Keratinocyte (primary cell): Measurements from ENCODE around the gene REEP6. TPM values are rescaled to one million over a fixed set of nuclear protein-coding genes. Genes with fewer than 3 reads are reported as not detected.
"Not testable (repeated sequence)": the region's sequence is repeated elsewhere in the genome, so short reads cannot be mapped to it uniquely, and the experiment has no call there.

ENCODE experiments used
- DNase-seq: peaks from one replicate; pipeline ENCODE4 v3.0.0-alpha.2; 2011; ENCODE audit warnings: low read depth, missing footprints, low spot score
- FAIRE-seq: peaks from 2 replicates; lab custom pipeline; 2011; peaks lifted over from hg19 to GRCh38; lab: Jason Lieb, UNC
- H2AFZ ChIP-seq: 2 replicates; pipeline ENCODE4 v1.6.0; 2012; ENCODE audit warnings: low read length, control low read depth, inconsistent platforms; ENCODE audit not compliant: control insufficient read depth
- H3K27ac ChIP-seq: 2 replicates; pipeline ENCODE4 v1.5.1; 2011; ENCODE audit warnings: low read length; ENCODE audit not compliant: control insufficient read depth, insufficient read depth
- H3K27me3 ChIP-seq: 3 replicates; pipeline ENCODE4 v1.6.0; 2011; ENCODE audit warnings: low read length; ENCODE audit not compliant: control insufficient read depth, insufficient read depth; ENCODE audit errors: extremely low read depth
- H3K36me3 ChIP-seq, 2 experiments: 2 replicates in 1 of 2; 3 replicates in 1 of 2; pipeline ENCODE4 v1.5.1; 2011; ENCODE audit warnings: low read length in 2 of 2, mild to moderate bottlenecking in 1 of 2; ENCODE audit not compliant: control insufficient read depth in 2 of 2, insufficient read depth in 2 of 2; ENCODE audit errors: extremely low read depth in 1 of 2
- H3K4me1 ChIP-seq: 3 replicates; pipeline ENCODE4 v1.5.1; 2011; ENCODE audit warnings: low read length; ENCODE audit not compliant: control insufficient read depth, insufficient read depth; ENCODE audit errors: extremely low read depth
- H3K4me2 ChIP-seq: 3 replicates; pipeline ENCODE4 v1.6.0; 2011; ENCODE audit warnings: low read depth, low read length; ENCODE audit not compliant: control insufficient read depth, insufficient read depth; ENCODE audit errors: extremely low read depth
- H3K4me3 ChIP-seq, 3 experiments: fragments of 200-600 bp in 1 of 3; sonication (generic) in 1 of 3; 2 replicates in 2 of 3; 3 replicates in 1 of 3; pipeline ENCODE4 v1.5.1; 2011 to 2016; ENCODE audit warnings: low read length in 3 of 3, mild to moderate bottlenecking in 3 of 3, control low read depth in 2 of 3, inconsistent platforms in 1 of 3, low read depth in 1 of 3, mixed read lengths in 1 of 3, mixed run types in 1 of 3, moderate library complexity in 1 of 3; ENCODE audit not compliant: control insufficient read depth in 2 of 3, insufficient read depth in 2 of 3; ENCODE audit errors: extremely low read depth in 1 of 3
- H3K79me2 ChIP-seq: 2 replicates; pipeline ENCODE4 v1.6.0; 2012; ENCODE audit warnings: low read length; ENCODE audit not compliant: control insufficient read depth, insufficient read depth
- H3K9ac ChIP-seq: 3 replicates; pipeline ENCODE4 v1.6.0; 2011; ENCODE audit warnings: low read length; ENCODE audit not compliant: control insufficient read depth, insufficient read depth; ENCODE audit errors: extremely low read depth
- H3K9me1 ChIP-seq: 3 replicates; pipeline ENCODE4 v1.6.0; 2011; ENCODE audit warnings: low read length; ENCODE audit not compliant: control insufficient read depth, insufficient read depth; ENCODE audit errors: extremely low read depth
- H3K9me3 ChIP-seq: 2 replicates; pipeline ENCODE4 v1.5.1; 2012; ENCODE audit warnings: low read depth, low read length; ENCODE audit not compliant: control insufficient read depth
- H4K20me1 ChIP-seq: 3 replicates; pipeline ENCODE4 v1.6.0; 2011; ENCODE audit warnings: low read length; ENCODE audit not compliant: control insufficient read depth, insufficient read depth; ENCODE audit errors: extremely low read depth
- CTCF ChIP-seq, 3 experiments: IDR thresholded peaks in 1 of 3; conservative IDR thresholded peaks in 1 of 3; optimal IDR thresholded peaks in 1 of 3; 2 replicates in 2 of 3; 3 replicates in 1 of 3; pipeline versions ENCODE3 to v1.5.1; 2011; ENCODE audit warnings: low read length in 3 of 3, mild to moderate bottlenecking in 3 of 3, moderate library complexity in 2 of 3, control low read depth in 1 of 3, inconsistent platforms in 1 of 3; ENCODE audit not compliant: insufficient read depth in 2 of 3; ENCODE audit errors: extremely low read depth in 1 of 3
- EZH2 ChIP-seq: IDR thresholded peaks from one replicate; pipeline ENCODE4 v1.6.1; 2012; ENCODE audit warnings: inconsistent platforms, mild to moderate bottlenecking, low read length, moderate library complexity
- dilution Hi-C: fragments of 300-500 bp; cut with MboI; formaldehyde crosslinking; loops from one replicate; pipeline ENCODE4 v1.7.0; 2020; ENCODE audit warnings: low sequenced_read_pairs; ENCODE audit not compliant: extremely low pct_ligation_motif_present
- polyA plus RNA-seq, 5 experiments: library from polyadenylated mRNA; depleted of rRNA in 3 of 5; stranded (reverse) in 3 of 5; stranded (forward) in 1 of 5; unstranded in 1 of 5; fragments of >200 nt; gene quantifications; 1 replicate in 1 of 5; 2 replicates in 3 of 5; 3 replicates in 1 of 5; pipeline versions ENCODE4 v1.2.1 to v1.2.3, GENCODE V29; 2011 to 2012; ENCODE audit warnings: missing spikeins in 2 of 5, low read depth in 1 of 5, low replicate concordance in 1 of 5

The REEP6 gene
- polyA plus RNA-seq, 1 donor (not counting 4 experiments of a cell fraction or from before 2014, with no cell fraction given), result 1.2 TPM

GRCh38 chr19:1534972-1535371 is 44.0 kb downstream of the REEP6 start:
- no peaks in the 10 kb centered on the region for H3K9me3 ChIP-seq
- H3K36me3 ChIP-seq, result no peaks in the 10 kb centered on the region
- H3K4me2 ChIP-seq, result no peak overlapping the region
- dilution Hi-C loops, result no loop called here
- no peak overlapping the region for H3K27ac ChIP-seq
- no peaks in the 10 kb centered on the region for H4K20me1 ChIP-seq
- TF ChIP-seq EZH2 (no peak), CTCF (optimal IDR thresholded peaks at IDR 0.05 in 1 of 3, IDR thresholded peaks at IDR 0.05 in 1 of 3, conservative IDR thresholded peaks at IDR 0.05 in 1 of 3; ENCODE audit: extremely low read depth in 1 of 3, insufficient read depth in 2 of 3, low read length in 3 of 3) (no peak)
- no peaks in the 10 kb centered on the region for H3K79me2 ChIP-seq
- DNase-seq (no peak), FAIRE-seq (no peak)
- H2AFZ ChIP-seq, result no peak overlapping the region
- no peaks in the 10 kb centered on the region for H3K4me1 ChIP-seq
- H3K9ac ChIP-seq, result no peak overlapping the region
- no peak overlapping the region for H3K4me3 ChIP-seq
- no peaks in the 10 kb centered on the region for H3K27me3 ChIP-seq
- no peaks in the 10 kb centered on the region for H3K9me1 ChIP-seq

- FAIRE-seq, H3K9ac ChIP-seq, H3K9me3 ChIP-seq, H3K36me3 ChIP-seq, H3K4me3 ChIP-seq, DNase-seq, H3K4me1 ChIP-seq, H3K27me3 ChIP-seq, H4K20me1 ChIP-seq, H2AFZ ChIP-seq, H3K9me1 ChIP-seq, H3K79me2 ChIP-seq, H3K27ac ChIP-seq, dilution Hi-C loops, H3K4me2 ChIP-seq: not testable (repeated sequence)
Measured at GRCh38 chr19:1535699-1536098, 44.7 kb downstream of the REEP6 start.

- no peaks in the 10 kb centered on the region for H3K9me1 ChIP-seq
- H2AFZ ChIP-seq, result no peak overlapping the region
- H3K79me2 ChIP-seq, result no peaks in the 10 kb centered on the region
- no peak for TF ChIP-seq EZH2
- no peak for TF ChIP-seq CTCF (optimal IDR thresholded peaks at IDR 0.05 in 1 of 3, IDR thresholded peaks at IDR 0.05 in 1 of 3, conservative IDR thresholded peaks at IDR 0.05 in 1 of 3; ENCODE audit: extremely low read depth in 1 of 3, insufficient read depth in 2 of 3, low read length in 3 of 3)
- H3K27me3 ChIP-seq, result peaks cover 6% of the 10 kb centered on the region
- H3K9ac ChIP-seq, result no peak overlapping the region
- no peak for FAIRE-seq
- H4K20me1 ChIP-seq, result no peaks in the 10 kb centered on the region
- H3K4me3 ChIP-seq, result no peak overlapping the region
- no peaks in the 10 kb centered on the region for H3K9me3 ChIP-seq
- no peak for DNase-seq
- H3K27ac ChIP-seq, result no peak overlapping the region
- no peaks in the 10 kb centered on the region for H3K4me1 ChIP-seq
- dilution Hi-C loops, result no loop called here
- no peak overlapping the region for H3K4me2 ChIP-seq
- no peaks in the 10 kb centered on the region for H3K36me3 ChIP-seq
Measured at GRCh38 chr19:1538978-1539377, 48.0 kb downstream of the REEP6 start.

- FAIRE-seq, H3K79me2 ChIP-seq, dilution Hi-C loops, H4K20me1 ChIP-seq, H3K27me3 ChIP-seq, H3K27ac ChIP-seq, H3K4me2 ChIP-seq, H3K9me1 ChIP-seq, H3K9ac ChIP-seq, H3K9me3 ChIP-seq, H2AFZ ChIP-seq, H3K4me3 ChIP-seq, H3K36me3 ChIP-seq, H3K4me1 ChIP-seq, DNase-seq: not testable (repeated sequence)
Measured at GRCh38 chr19:1539749-1540148, 48.8 kb downstream of the REEP6 start.
